Stimulated activated CD4-positive, alpha-beta T cell treated with anti-CD3 and anti-CD28 coated beads, Interleukin-1b, Interleukin-23, amount 100 ng/mL, for 24 hours (primary cell): ENCODE measurements around the gene DDX47.

Experiments used
- DNase-seq, 4 experiments: peaks; one replicate each; pipeline ENCODE4 v3.0.0-alpha.2; 2020; ENCODE audit warnings: low read depth in 4 of 4, low spot score in 1 of 4

Gene DDX47

GRCh38 chr12:12813120-12814101 is at the start of gene DDX47:
Gene DDX47 (plus strand): TSS chr12:12813346. CDS start chr12:12813368, 22 bp downstream.
- DNase-seq, result peak; percentile 95 to 98 (median 96)

- no peak for DNase-seq
Observed at GRCh38 chr12:12764824-12765223, 48.3 kb upstream of the DDX47 start.

- no peak for DNase-seq
Observed at GRCh38 chr12:12770262-12770661, 42.9 kb upstream of the DDX47 start.

- DNase-seq, result no peak
Observed at GRCh38 chr12:12774791-12775190, 38.4 kb upstream of the DDX47 start.

GRCh38 chr12:12776261-12776660 is 36.9 kb upstream of the DDX47 start:
- DNase-seq, result no peak

GRCh38 chr12:12777092-12777491 is 36.1 kb upstream of the DDX47 start:
- DNase-seq, result no peak

GRCh38 chr12:12779007-12779406 is 34.1 kb upstream of the DDX47 start:
- DNase-seq, result no peak

- no peak for DNase-seq
Observed at GRCh38 chr12:12779529-12779928, 33.6 kb upstream of the DDX47 start.

GRCh38 chr12:12784116-12784515 is 29.0 kb upstream of the DDX47 start:
- DNase-seq, result no peak

GRCh38 chr12:12784911-12785814 is 28.0 kb upstream of the DDX47 start, which contains the start of gene APOLD1:
Gene APOLD1 (plus strand): TSS chr12:12785659. CDS start chr12:12785692, 33 bp downstream.
- DNase-seq, result no peak

- DNase-seq, result no peak
Observed at GRCh38 chr12:12786351-12786705, 26.8 kb upstream of the DDX47 start.

GRCh38 chr12:12786706-12787601 is 26.2 kb upstream of the DDX47 start:
- peak; percentile 42 to 64 (median 50) for DNase-seq

- no peak for DNase-seq
Observed at GRCh38 chr12:12788131-12788530, 25.0 kb upstream of the DDX47 start.

- peak; percentile 32 to 48 (median 36) for DNase-seq
Observed at GRCh38 chr12:12788675-12789368, 24.3 kb upstream of the DDX47 start.

- DNase-seq, result no peak
Observed at GRCh38 chr12:12790956-12791355, 22.2 kb upstream of the DDX47 start.

- no peak for DNase-seq
Observed at GRCh38 chr12:12791756-12792369, 21.3 kb upstream of the DDX47 start.

GRCh38 chr12:12792421-12792820 is 20.7 kb upstream of the DDX47 start:
- no peak for DNase-seq

GRCh38 chr12:12794686-12795085 is 18.5 kb upstream of the DDX47 start:
- no peak for DNase-seq

GRCh38 chr12:12796171-12796570 is 17.0 kb upstream of the DDX47 start:
- no peak for DNase-seq
